Neural cell (in vitro differentiated cells): ENCODE results near the gene NRL. TPM values are rescaled to one million over a fixed set of nuclear protein-coding genes. Genes with fewer than 3 reads are reported as not detected.

ENCODE experiments used
- H2AFZ ChIP-seq: fragments of 200-600, 300-800 bp; sonication (generic), shearing (Covaris generic); 2 replicates; pipeline ENCODE4 v1.6.0; 2014; ENCODE audit warnings: low read depth, mild to moderate bottlenecking, antibody characterized with exemption, low read length, moderate library complexity
- H3F3A ChIP-seq: fragments of 200-600 bp; shearing (Covaris generic); 2 replicates; pipeline ENCODE4 v1.6.1; 2016; ENCODE audit warnings: mild to moderate bottlenecking, moderate library complexity, mixed read lengths, antibody characterized with exemption, low read length; ENCODE audit not compliant: insufficient read depth, poor library complexity, severe bottlenecking
- H3K27ac ChIP-seq: fragments of 200-600, 300-800 bp; sonication (generic), shearing (Covaris generic); 2 replicates; pipeline ENCODE4 v1.5.1; 2014; ENCODE audit warnings: mild to moderate bottlenecking, low read length, moderate library complexity
- H3K27me3 ChIP-seq: fragments of 300-800, 200-600 bp; sonication (generic), shearing (Covaris generic); 2 replicates; pipeline ENCODE4 v1.6.0; 2014; ENCODE audit warnings: mild to moderate bottlenecking, low read depth, low read length, moderate library complexity; ENCODE audit not compliant: insufficient read depth
- H3K36me3 ChIP-seq: fragments of 300-800, 200-600 bp; sonication (generic), shearing (Covaris generic); 2 replicates; pipeline ENCODE4 v1.5.1; 2014; ENCODE audit warnings: mild to moderate bottlenecking, antibody characterized with exemption, low read length, moderate library complexity; ENCODE audit not compliant: insufficient read depth
- H3K4me2 ChIP-seq: fragments of 300-800, 200-600 bp; sonication (generic), shearing (Covaris generic); 2 replicates; pipeline ENCODE4 v1.6.0; 2014; ENCODE audit warnings: mild to moderate bottlenecking, low read length
- H3K4me3 ChIP-seq: fragments of 300-800, 200-600 bp; sonication (generic), shearing (Covaris generic); 2 replicates; pipeline ENCODE4 v1.5.1; 2014; ENCODE audit warnings: mild to moderate bottlenecking, low read length, moderate library complexity
- H3K79me2 ChIP-seq: fragments of 200-600 bp; shearing (Covaris generic); replicated peaks from 2 replicates; pipeline ENCODE4 v1.6.0; 2014; ENCODE audit warnings: mild to moderate bottlenecking, low read length, moderate library complexity; ENCODE audit not compliant: insufficient read depth
- H3K9ac ChIP-seq: fragments of 300-800, 200-600 bp; sonication (generic), shearing (Covaris generic); 2 replicates; pipeline ENCODE4 v1.6.1; 2016; ENCODE audit warnings: mild to moderate bottlenecking, low read length, mixed read lengths
- H3K9me2 ChIP-seq: fragments of 200-600 bp; shearing (Covaris generic); 2 replicates; pipeline ENCODE4 v1.6.1; 2016; ENCODE audit warnings: mild to moderate bottlenecking, low read length, mixed read lengths; ENCODE audit not compliant: insufficient read depth
- H3K9me3 ChIP-seq: fragments of 200-600, 300-800 bp; sonication (generic), shearing (Covaris generic); 2 replicates; pipeline ENCODE4 v1.6.1; 2016; ENCODE audit warnings: mild to moderate bottlenecking, mixed run types, low read length, moderate library complexity, mixed read lengths
- H4K20me1 ChIP-seq: fragments of 200-600 bp; shearing (Covaris generic); 2 replicates; pipeline ENCODE4 v1.6.1; 2016; ENCODE audit warnings: mild to moderate bottlenecking, mixed run types; ENCODE audit not compliant: insufficient read depth
- CTCF ChIP-seq: fragments of 450-650 bp; IDR thresholded peaks from 2 replicates; pipeline ENCODE4 v1.5.1; 2014; ENCODE audit warnings: antibody characterized with exemption, mild to moderate bottlenecking, moderate library complexity; ENCODE audit not compliant: poor library complexity, severe bottlenecking
- EP300 ChIP-seq: fragments of 450-650 bp; conservative IDR thresholded peaks from 2 replicates; pipeline ENCODE4 v1.6.1; 2014; ENCODE audit warnings: antibody characterized with exemption, mild to moderate bottlenecking, moderate library complexity; ENCODE audit not compliant: poor library complexity, severe bottlenecking
- EZH2 ChIP-seq: fragments of 200-600, 300-800 bp; shearing (Covaris generic), sonication (generic); IDR thresholded peaks from 2 replicates; pipeline ENCODE4 v1.6.1; 2014; ENCODE audit warnings: antibody characterized with exemption, low read length, borderline replicate concordance, mild to moderate bottlenecking; ENCODE audit not compliant: insufficient read depth, poor library complexity, severe bottlenecking
- MXI1 ChIP-seq: fragments of 450-650 bp; conservative IDR thresholded peaks from 2 replicates; pipeline ENCODE4 v1.6.1; 2014; ENCODE audit warnings: antibody characterized with exemption, mild to moderate bottlenecking; ENCODE audit not compliant: poor library complexity, severe bottlenecking
- POLR2AphosphoS5 ChIP-seq: IDR thresholded peaks from 2 replicates; pipeline ENCODE4 v1.6.1; 2012
- RAD21 ChIP-seq: fragments of 450-650 bp; conservative IDR thresholded peaks from 2 replicates; pipeline ENCODE4 v1.6.1; 2014; ENCODE audit warnings: antibody characterized with exemption, mild to moderate bottlenecking, moderate library complexity
- REST ChIP-seq: IDR thresholded peaks from 2 replicates; pipeline ENCODE4 v1.6.1; 2012; ENCODE audit warnings: borderline replicate concordance
- SMC3 ChIP-seq: fragments of 450-650 bp; conservative IDR thresholded peaks from 2 replicates; pipeline ENCODE4 v1.6.1; 2014; ENCODE audit warnings: antibody characterized with exemption, mild to moderate bottlenecking, moderate library complexity; ENCODE audit not compliant: poor library complexity
- TAF1 ChIP-seq: IDR thresholded peaks from 2 replicates; pipeline ENCODE4 v1.6.1; 2012; ENCODE audit warnings: low read depth
- polyA plus RNA-seq: library from polyadenylated mRNA; depleted of rRNA; stranded (reverse); fragments of >200 nt; gene quantifications from 2 replicates; pipeline ENCODE4 v1.2.3, GENCODE V29; 2014

Gene NRL
- polyA plus RNA-seq, 1 donor from 2014 or later = 9.5 TPM

- H3K9me3 ChIP-seq = no peaks in the 10 kb centered on the region
Measured at GRCh38 chr14:24098229-24098926, 16.4 kb downstream of the NRL start.

More at GRCh38 chr14:24098229-24098926, 16.4 kb downstream of the NRL start:
- H3K4me3 ChIP-seq = no peak overlapping the region
- H3K79me2 ChIP-seq = no peaks in the 10 kb centered on the region
- H3K27me3 ChIP-seq = peaks cover 16% of the 10 kb centered on the region
- H4K20me1 ChIP-seq = no peaks in the 10 kb centered on the region
- no peak overlapping the region for H3K9ac ChIP-seq
- no peak overlapping the region for H3K4me2 ChIP-seq
- H3K9me2 ChIP-seq = no peaks in the 10 kb centered on the region
- no peak overlapping the region for H3K27ac ChIP-seq
- no peak overlapping the region for H2AFZ ChIP-seq
- TF ChIP-seq POLR2AphosphoS5 (no peak), SMC3 (no peak), CTCF (no peak), REST (no peak), MXI1 (no peak), EZH2 (no peak), RAD21 (no peak), EP300 (no peak), TAF1 (no peak)
- H3K36me3 ChIP-seq = no peaks in the 10 kb centered on the region
- H3F3A ChIP-seq = no peaks in the 10 kb centered on the region
